A673 (cell line): Measurements from ENCODE around the gene RTN4RL1.

Source experiments
- CTCF ChIP-seq: fragments of 300-800, 200-600 bp; sonication (generic); conservative IDR thresholded peaks from 2 replicates; pipeline ENCODE4 v1.5.1; 2017; ENCODE audit warnings: low read depth, mild to moderate bottlenecking, antibody characterized with exemption, low read length, moderate library complexity, mixed read lengths
- EZH2 ChIP-seq: fragments of 200-600 bp; sonication (generic); IDR thresholded peaks from 2 replicates; pipeline ENCODE4 v1.6.1; 2017; ENCODE audit warnings: borderline replicate concordance, low read depth, mild to moderate bottlenecking, mixed read lengths, antibody characterized with exemption, low read length; ENCODE audit not compliant: poor library complexity, severe bottlenecking

- no peak for TF ChIP-seq EZH2
- TF ChIP-seq CTCF, result no peak
Observed at GRCh38 chr17:1916316-1916715, 108.8 kb downstream of the RTN4RL1 start.
